GM10248 (cell line): ENCODE measurements around the gene PRKCE.

Experiments used
- CTCF ChIA-PET: fragments of 300-600 bp; sonication (Branson Sonifier 250); formaldehyde crosslinking; extraction: SDS; loops from one replicate; lab custom pipeline; 2021; ENCODE audit warnings: antibody characterized with exemption; lab: Yijun Ruan, JAX
- POLR2A ChIA-PET: fragments of 350-650 bp; sonication (Branson Sonifier 250); formaldehyde crosslinking; extraction: SDS; loops from one replicate; lab custom pipeline; 2020; ENCODE audit warnings: antibody characterized with exemption; lab: Yijun Ruan, JAX
- DNase-seq: peaks from one replicate; pipeline ENCODE4 v3.0.0; 2012; ENCODE audit errors: extremely low spot score
- CTCF ChIP-seq: IDR thresholded peaks from 2 replicates; pipeline ENCODE4 v1.5.1; 2012; ENCODE audit warnings: mild to moderate bottlenecking, low read depth; ENCODE audit errors: extremely low read depth, missing control alignments, control extremely low read depth

The PRKCE gene

DNA sequence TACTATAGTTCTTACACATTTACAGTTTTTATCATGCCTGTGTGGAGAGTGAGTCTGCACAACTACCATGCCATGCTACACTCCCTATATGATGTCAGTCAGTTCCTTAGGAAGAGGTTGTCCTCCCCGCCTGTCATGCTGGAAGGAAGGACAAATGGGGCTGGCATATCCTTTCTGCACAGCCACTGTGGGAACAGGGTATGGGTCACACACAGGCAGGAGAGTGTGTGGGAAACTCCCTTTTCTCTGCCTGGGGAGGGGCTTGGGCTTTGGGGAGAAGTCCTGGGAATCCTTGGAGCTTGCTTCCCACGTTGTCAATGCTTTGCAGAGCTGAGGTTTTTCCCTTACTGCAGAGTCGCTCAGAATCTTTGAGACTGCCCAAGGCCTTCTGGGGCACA, 232.1 kb downstream of the PRKCE start:
- CTCF ChIA-PET = interaction anchor here (0.9 to 1.5 kb wide), 4 partner anchors 20 to 52 kb away, joined by 3 to 4 read pairs (median 4); no protein-coding TSS in a partner anchor
- TF ChIP-seq CTCF = no peak
- POLR2A ChIA-PET = no interaction called here
- no peak for DNase-seq

DNA sequence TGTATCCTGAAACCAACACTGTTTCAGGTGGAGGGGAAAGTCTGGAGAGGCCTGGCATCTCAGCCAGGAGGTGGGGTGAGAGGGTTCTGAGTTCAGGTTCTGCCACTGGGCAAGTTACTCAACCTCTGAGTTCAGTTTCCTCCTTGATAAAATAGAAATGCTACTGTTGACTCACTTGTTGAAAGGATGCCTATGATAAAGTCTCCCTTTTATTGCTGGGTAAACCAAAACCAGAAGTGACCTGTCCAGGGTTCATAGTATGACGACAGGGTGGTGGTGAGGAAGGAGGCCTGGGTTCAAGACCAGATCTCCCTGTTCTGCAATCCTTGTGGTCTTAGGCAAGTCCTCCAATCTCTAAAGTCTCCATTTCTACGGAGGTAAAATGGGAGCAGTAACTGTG, 232.7 kb downstream of the PRKCE start:
- no peak for DNase-seq
- TF ChIP-seq CTCF = no peak
- POLR2A ChIA-PET = no interaction called here
- CTCF ChIA-PET = interaction anchor here (1.2 to 1.5 kb wide), 5 partner anchors 21 to 52 kb away, joined by 3 to 4 read pairs (median 3); no protein-coding TSS in a partner anchor

- POLR2A ChIA-PET = no interaction called here
- no peak for DNase-seq
- CTCF ChIA-PET = interaction anchor here (0.6 to 1.4 kb wide), 4 partner anchors 16 to 51 kb away, joined by 3 read pairs; no protein-coding TSS in a partner anchor
- TF ChIP-seq CTCF = no peak
Measured at GRCh38 chr2:45885171-45885621, 233.7 kb downstream of the PRKCE start.

GRCh38 chr2:45886171-45886663, 234.7 kb downstream of the PRKCE start:
- no peak for DNase-seq
- CTCF ChIA-PET = interaction anchor here (1.0 to 4.1 kb wide), 5 partner anchors 12 to 44 kb away, joined by 3 to 32 read pairs (median 4); no protein-coding TSS in a partner anchor
- TF ChIP-seq CTCF = no peak
- POLR2A ChIA-PET = no interaction called here

DNA sequence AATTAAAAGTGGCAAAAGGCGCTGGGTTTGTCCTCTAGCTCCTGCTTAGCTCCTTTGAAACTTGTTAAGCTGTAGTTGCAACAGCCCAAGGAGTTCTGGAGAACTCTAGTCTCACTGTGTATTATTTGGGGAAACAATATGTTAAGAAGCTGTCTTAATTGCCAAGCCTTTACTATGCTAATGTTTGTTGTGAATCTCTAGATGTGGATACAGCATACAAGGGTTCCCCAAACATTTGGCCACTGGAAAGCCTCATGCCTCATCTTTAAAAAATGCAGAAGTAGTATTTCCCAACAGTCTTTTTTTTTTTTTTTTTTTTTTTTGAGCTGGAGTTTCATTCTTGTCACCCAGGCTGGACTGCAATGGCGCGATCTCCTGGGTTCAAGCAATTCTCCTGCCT, 236.7 kb downstream of the PRKCE start:
- ChIA-PET CTCF (interaction anchor here (1.0 to 4.1 kb wide), 11 partner anchors 9 to 239 kb away, joined by 3 to 32 read pairs (median 5); no protein-coding TSS in a partner anchor), POLR2A (no interaction called here)
- no peak for TF ChIP-seq CTCF
- no peak for DNase-seq

GRCh38 chr2:45888641-45889040, 237.2 kb downstream of the PRKCE start:
- TF ChIP-seq CTCF = no peak
- no peak for DNase-seq
- CTCF ChIA-PET = interaction anchor here (1.0 to 4.1 kb wide), 15 partner anchors 10 to 250 kb away, joined by 3 to 32 read pairs (median 5); no protein-coding TSS in a partner anchor
- POLR2A ChIA-PET = no interaction called here
